HCT116 (cell line): ENCODE data around the gene PIP4K2A. TPM values are rescaled to one million over a fixed set of nuclear protein-coding genes. Genes with fewer than 3 reads are reported as not detected.

Experiments used
- ATAC-seq: fragments of 200-7000 bp; cut with Tn5 transposase; 2 replicates; pipeline ENCODE4 v1.9.1; 2020; ENCODE audit warnings: mild to moderate bottlenecking, moderate library complexity
- BruUV-seq: library from RNA; stranded (reverse); fragments of 400-500 nt; replicated peaks from 2 replicates; lab custom pipeline; 2021; lab: Mats Ljungman, UMichigan
- CTCF ChIA-PET: fragments of 300-600 bp; sonication (Branson Sonifier 250); formaldehyde crosslinking; loops from one replicate; lab custom pipeline; 2021; ENCODE audit warnings: antibody characterized with exemption; lab: Charles Lee
- POLR2A ChIA-PET: fragments of 300-600, 350-600 bp; sonication (Branson Sonifier 250); formaldehyde crosslinking; loops from one replicate; lab custom pipeline; 2021; ENCODE audit warnings: antibody characterized with exemption; lab: Charles Lee
- RAD21 ChIA-PET, 2 experiments: fragments of 300-600 bp; sonication (Branson Sonifier 250); formaldehyde crosslinking; loops; one replicate each; lab custom pipeline; 2023; ENCODE audit warnings: low total read pairs in 2 of 2; ENCODE audit not compliant: uncharacterized antibody in 2 of 2, unreplicated experiment in 2 of 2, low non-redundant PET in 1 of 2; lab: Charles Lee
- DNase-seq: peaks from one replicate; pipeline ENCODE4 v3.0.0-alpha.2; 2010; ENCODE audit warnings: low read depth, low spot score
- H2AFZ ChIP-seq: fragments of 200-600 bp; shearing (Covaris generic), sonication (generic); 2 replicates; pipeline ENCODE4 v1.6.1; 2017; ENCODE audit warnings: low read depth, mixed run types, mixed read lengths, antibody characterized with exemption, low read length; ENCODE audit not compliant: poor library complexity, severe bottlenecking
- H3K27ac ChIP-seq: 2 replicates; pipeline ENCODE4 v1.5.1; 2012; ENCODE audit warnings: low read depth, low read length
- H3K27me3 ChIP-seq: fragments of 200-600 bp; sonication (generic); 2 replicates; pipeline ENCODE4 v1.6.1; 2016; ENCODE audit warnings: mixed run types, low read length, mixed read lengths; ENCODE audit not compliant: insufficient read depth
- H3K36me3 ChIP-seq, 2 experiments: fragments of 200-500 bp in 1 of 2; fragments of 200-600 bp in 1 of 2; sonication (Bioruptor generic) in 1 of 2; sonication (generic) in 1 of 2; 2 replicates each; pipeline versions ENCODE4 v1.5.1 to v1.6.1; 2014 to 2016; ENCODE audit warnings: low read length in 2 of 2, inconsistent platforms in 1 of 2, mixed read lengths in 1 of 2, mixed run types in 1 of 2; ENCODE audit not compliant: insufficient read depth in 2 of 2, control insufficient read depth in 1 of 2
- H3K4me1 ChIP-seq, 2 experiments: fragments of 200-600 bp in 1 of 2; sonication (generic) in 1 of 2; 2 replicates each; pipeline versions ENCODE4 v1.5.1 to v1.6.1; 2012 to 2017; ENCODE audit warnings: low read length in 2 of 2, inconsistent platforms in 1 of 2, mild to moderate bottlenecking in 1 of 2, mixed read lengths in 1 of 2, mixed run types in 1 of 2, moderate library complexity in 1 of 2; ENCODE audit not compliant: insufficient read depth in 2 of 2, control insufficient read depth in 1 of 2
- H3K4me2 ChIP-seq: fragments of 200-600 bp; sonication (generic); 2 replicates; pipeline ENCODE4 v1.6.1; 2017; ENCODE audit warnings: mixed run types, low read length, mixed read lengths
- H3K4me3 ChIP-seq, 2 experiments: fragments of 200-600 bp in 1 of 2; sonication (generic) in 1 of 2; replicated peaks in 1 of 2; 2 replicates each; pipeline ENCODE4 v1.5.1; 2011 to 2016; ENCODE audit warnings: low read length in 2 of 2, control low read depth in 1 of 2, low read depth in 1 of 2, mild to moderate bottlenecking in 1 of 2, mixed read lengths in 1 of 2, mixed run types in 1 of 2
- H3K79me2 ChIP-seq: fragments of 200-600 bp; sonication (generic); 2 replicates; pipeline ENCODE4 v1.6.1; 2017; ENCODE audit warnings: mild to moderate bottlenecking, mixed run types, low read length, moderate library complexity, mixed read lengths; ENCODE audit not compliant: insufficient read depth
- H3K9ac ChIP-seq: fragments of 200-600 bp; sonication (generic); 2 replicates; pipeline ENCODE4 v1.6.1; 2016; ENCODE audit warnings: low read length, mixed read lengths
- H3K9me2 ChIP-seq: fragments of 200-600 bp; sonication (generic), shearing (Covaris generic); 2 replicates; pipeline ENCODE4 v1.6.1; 2017; ENCODE audit warnings: mixed run types, mild to moderate bottlenecking, moderate library complexity; ENCODE audit not compliant: insufficient read depth
- H3K9me3 ChIP-seq, 2 experiments: fragments of 200-500 bp in 1 of 2; fragments of 200-600 bp in 1 of 2; sonication (Bioruptor generic) in 1 of 2; sonication (generic) in 1 of 2; 2 replicates each; pipeline ENCODE4 v1.6.1; 2014 to 2017; ENCODE audit warnings: low read length in 2 of 2, mixed read lengths in 2 of 2, inconsistent platforms in 1 of 2, low read depth in 1 of 2, mild to moderate bottlenecking in 1 of 2, mixed run types in 1 of 2, moderate library complexity in 1 of 2; ENCODE audit not compliant: control insufficient read depth in 1 of 2, insufficient read depth in 1 of 2
- H4K20me1 ChIP-seq: fragments of 200-600 bp; sonication (generic), shearing (Covaris generic); 2 replicates; pipeline ENCODE4 v1.6.1; 2017; ENCODE audit warnings: mixed run types, mild to moderate bottlenecking, moderate library complexity; ENCODE audit not compliant: insufficient read depth
- CBX3 ChIP-seq: IDR thresholded peaks from 2 replicates; pipeline ENCODE4 v1.6.1; 2012; ENCODE audit warnings: low read depth
- EGR1 ChIP-seq: IDR thresholded peaks from 2 replicates; pipeline ENCODE4 v1.6.1; 2012; ENCODE audit warnings: low read depth
- ELF1 ChIP-seq: IDR thresholded peaks from 2 replicates; pipeline ENCODE4 v1.6.1; 2012; ENCODE audit warnings: low read depth, borderline replicate concordance
- EZH2phosphoT487 ChIP-seq: fragments of 200-600 bp; IDR thresholded peaks from 2 replicates; pipeline ENCODE4 v1.6.1; 2018; ENCODE audit warnings: antibody characterized with exemption, borderline replicate concordance
- FOSL1 ChIP-seq: IDR thresholded peaks from 2 replicates; pipeline ENCODE4 v1.6.1; 2012; ENCODE audit warnings: low read depth
- JUND ChIP-seq: IDR thresholded peaks from 2 replicates; pipeline ENCODE4 v1.6.1; 2012
- POLR2A ChIP-seq: IDR thresholded peaks from 2 replicates; pipeline ENCODE4 v1.7.0; 2011; ENCODE audit warnings: borderline replicate concordance; ENCODE audit not compliant: insufficient read depth, insufficient read length; ENCODE audit errors: extremely low read depth
- POLR2AphosphoS5 ChIP-seq: IDR thresholded peaks from 2 replicates; pipeline ENCODE4 v1.6.1; 2011; ENCODE audit warnings: mild to moderate bottlenecking, low read depth, low read length, moderate library complexity
- RAD21 ChIP-seq: IDR thresholded peaks from 2 replicates; pipeline ENCODE4 v1.6.1; 2012; ENCODE audit warnings: low read depth, mild to moderate bottlenecking
- SIN3A ChIP-seq: IDR thresholded peaks from 2 replicates; pipeline ENCODE4 v1.6.1; 2012; ENCODE audit warnings: low read depth
- SRF ChIP-seq: IDR thresholded peaks from 2 replicates; pipeline ENCODE4 v1.6.1; 2012; ENCODE audit warnings: low read depth
- TCF7L2 ChIP-seq: IDR thresholded peaks from 2 replicates; pipeline ENCODE4 v1.7.0; 2011; ENCODE audit warnings: borderline replicate concordance, inconsistent platforms; ENCODE audit not compliant: insufficient read depth, insufficient read length; ENCODE audit errors: extremely low read depth
- YY1 ChIP-seq: IDR thresholded peaks from 2 replicates; pipeline ENCODE4 v1.6.1; 2011; ENCODE audit warnings: low read length, low read depth, moderate library complexity, mild to moderate bottlenecking; ENCODE audit not compliant: insufficient replicate concordance; ENCODE audit errors: extremely low read depth
- ZFX ChIP-seq: fragments of 450-650 bp; IDR thresholded peaks from 2 replicates; pipeline ENCODE4 v1.6.1; 2017
- ZNF274 ChIP-seq: fragments of 200-500 bp; sonication (Bioruptor generic); IDR thresholded peaks from 2 replicates; pipeline ENCODE4 v1.6.1; 2014; ENCODE audit warnings: mild to moderate bottlenecking, low read depth, low read length, inconsistent platforms
- intact Hi-C: fragments of 100-400 bp; cut with micrococcal nuclease; formaldehyde crosslinking; loops from 2 replicates; pipeline ENCODE4 v1.10.0; 2022
- total RNA-seq: library from RNA; stranded (reverse); gene quantifications from one replicate; pipeline ENCODE4 v1.2.1, GENCODE V29; 2021; ENCODE audit not compliant: unreplicated experiment
- TF ChIP-seq, protein P1 (sequence below): IDR thresholded peaks from 2 replicates; pipeline ENCODE4 v1.6.1; 2012
- TF ChIP-seq, protein P2 (sequence below): IDR thresholded peaks from 2 replicates; pipeline ENCODE4 v1.6.1; 2011; ENCODE audit warnings: mild to moderate bottlenecking, low read length, moderate library complexity; ENCODE audit not compliant: insufficient replicate concordance; ENCODE audit errors: extremely low read depth
- TF ChIP-seq, protein P3 (sequence below): IDR thresholded peaks from 2 replicates; pipeline ENCODE4 v1.6.1; 2012

PIP4K2A gene
- total RNA-seq, 1 experiment from 2014 or later = 41.9 TPM

DNA sequence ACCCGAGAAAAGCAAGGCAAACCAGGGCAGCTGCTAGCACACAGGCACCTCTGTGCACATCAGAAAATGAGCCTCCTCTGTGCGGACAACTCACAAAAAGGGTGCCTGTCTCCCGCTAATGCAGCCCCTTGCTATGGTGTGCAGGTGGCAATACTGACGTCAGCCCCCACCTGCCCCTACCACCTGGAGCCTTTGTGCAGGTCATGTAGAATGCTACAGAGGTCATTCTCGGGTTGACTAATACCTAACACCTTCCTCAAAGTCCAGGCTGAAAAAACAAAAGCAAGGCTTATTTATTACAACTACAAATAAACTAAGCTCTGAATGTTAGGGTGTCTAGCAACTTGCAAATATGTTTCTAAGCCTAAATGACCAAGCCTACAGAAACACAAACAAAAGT is 13.9 kb downstream of the PIP4K2A start:
- H3K9me3 ChIP-seq = no peaks in the 10 kb centered on the region
- H3K4me3 ChIP-seq = no peak overlapping the region
- ATAC-seq (no peak), DNase-seq (no peak)
- no peaks in the 10 kb centered on the region for H3K36me3 ChIP-seq
- ChIA-PET RAD21 (no interaction called here), CTCF (no interaction called here), POLR2A (no interaction called here)
- H3K9ac ChIP-seq = no peak overlapping the region
- H3K4me1 ChIP-seq = peaks cover 0 to 20% of the 10 kb centered on the region in 2 experiments; a peak in 2 of 4 replicates
- H3K4me2 ChIP-seq = no peak overlapping the region
- intact Hi-C loops = no loop called here
- no peak overlapping the region for H3K27ac ChIP-seq
- no peaks in the 10 kb centered on the region for H3K9me2 ChIP-seq
- no peak overlapping the region for H2AFZ ChIP-seq
- H4K20me1 ChIP-seq = no peaks in the 10 kb centered on the region; the same call in 1 of the 2 replicates
- H3K27me3 ChIP-seq = no peaks in the 10 kb centered on the region
- TF ChIP-seq SIN3A (no peak), POLR2AphosphoS5 (no peak), EGR1 (no peak), JUND (no peak), CBX3 (no peak), ELF1 (no peak), ZFX (no peak), FOSL1 (no peak), POLR2A (no peak), ZNF274 (no peak), EZH2phosphoT487 (no peak), TCF7L2 (no peak), SRF (no peak), YY1 (no peak), RAD21 (no peak)
- TF ChIP-seq, protein P1, sequence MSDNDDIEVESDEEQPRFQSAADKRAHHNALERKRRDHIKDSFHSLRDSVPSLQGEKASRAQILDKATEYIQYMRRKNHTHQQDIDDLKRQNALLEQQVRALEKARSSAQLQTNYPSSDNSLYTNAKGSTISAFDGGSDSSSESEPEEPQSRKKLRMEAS = no peak
- TF ChIP-seq, protein P2, sequence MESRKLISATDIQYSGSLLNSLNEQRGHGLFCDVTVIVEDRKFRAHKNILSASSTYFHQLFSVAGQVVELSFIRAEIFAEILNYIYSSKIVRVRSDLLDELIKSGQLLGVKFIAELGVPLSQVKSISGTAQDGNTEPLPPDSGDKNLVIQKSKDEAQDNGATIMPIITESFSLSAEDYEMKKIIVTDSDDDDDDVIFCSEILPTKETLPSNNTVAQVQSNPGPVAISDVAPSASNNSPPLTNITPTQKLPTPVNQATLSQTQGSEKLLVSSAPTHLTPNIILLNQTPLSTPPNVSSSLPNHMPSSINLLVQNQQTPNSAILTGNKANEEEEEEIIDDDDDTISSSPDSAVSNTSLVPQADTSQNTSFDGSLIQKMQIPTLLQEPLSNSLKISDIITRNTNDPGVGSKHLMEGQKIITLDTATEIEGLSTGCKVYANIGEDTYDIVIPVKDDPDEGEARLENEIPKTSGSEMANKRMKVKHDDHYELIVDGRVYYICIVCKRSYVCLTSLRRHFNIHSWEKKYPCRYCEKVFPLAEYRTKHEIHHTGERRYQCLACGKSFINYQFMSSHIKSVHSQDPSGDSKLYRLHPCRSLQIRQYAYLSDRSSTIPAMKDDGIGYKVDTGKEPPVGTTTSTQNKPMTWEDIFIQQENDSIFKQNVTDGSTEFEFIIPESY = no peak
- TF ChIP-seq, protein P3, sequence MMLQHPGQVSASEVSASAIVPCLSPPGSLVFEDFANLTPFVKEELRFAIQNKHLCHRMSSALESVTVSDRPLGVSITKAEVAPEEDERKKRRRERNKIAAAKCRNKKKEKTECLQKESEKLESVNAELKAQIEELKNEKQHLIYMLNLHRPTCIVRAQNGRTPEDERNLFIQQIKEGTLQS = no peak
- BruUV-seq = no TSS peak
- H3K79me2 ChIP-seq = peaks cover 100% of the 10 kb centered on the region
